ENCODE results near the gene CLK4. TPM values are rescaled to one million over a fixed set of nuclear protein-coding genes. Genes with fewer than 3 reads are reported as not detected.

The CLK4 gene
- total and polyA plus RNA-seq, 2 experiments from 2014 or later: 15.3 to 18.1 TPM

DNA sequence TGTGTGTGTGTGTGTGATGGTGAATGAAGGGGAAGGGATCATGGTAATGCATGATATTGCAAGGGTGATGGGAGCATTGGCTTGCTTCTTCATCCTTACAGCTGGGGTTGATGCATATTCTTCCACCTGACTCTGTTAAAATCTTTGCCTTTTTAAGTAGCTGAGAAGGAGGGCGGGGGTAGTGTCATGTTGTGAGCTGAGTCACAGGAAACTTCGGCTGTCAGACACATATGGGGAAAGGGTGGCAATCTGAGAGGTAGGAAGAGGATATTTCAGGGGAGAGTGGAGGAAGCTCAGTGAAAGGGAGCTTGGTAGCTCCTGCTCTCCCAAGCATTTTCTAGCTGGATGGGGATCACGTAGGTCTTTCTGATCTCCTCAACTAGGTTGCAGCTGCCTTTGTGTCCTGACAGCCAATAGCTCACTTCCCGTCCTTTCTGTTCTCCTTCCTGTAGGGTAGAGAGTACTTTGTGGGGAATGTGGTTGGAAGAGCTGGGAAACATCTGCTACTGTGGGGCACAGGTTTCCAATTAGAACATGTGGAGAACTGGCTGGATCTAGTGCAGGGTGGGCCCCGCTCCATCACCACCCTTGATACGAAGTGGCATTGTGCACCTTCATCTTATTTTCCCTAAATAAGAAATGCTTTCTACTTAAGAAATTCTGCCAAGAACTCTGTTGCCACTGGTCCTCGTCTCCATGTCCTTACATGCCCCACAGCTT is 18.1 kb upstream of the CLK4 start:
- no peak overlapping the region for H3K27ac Mint-ChIP-seq
- Histone ChIP-seq H4K20me1 (replicated peaks; ENCODE audit: insufficient read depth) (no peaks in the 10 kb centered on the region), H3F3A (replicated peaks; ENCODE audit: low read depth) (no peaks in the 10 kb centered on the region), H3K4me2 (no peak overlapping the region), H2AFZ (no peak overlapping the region), H3K27me3 (ENCODE audit: insufficient read depth) (no peaks in the 10 kb centered on the region), H3K79me2 (replicated peaks; ENCODE audit: insufficient read depth) (no peaks in the 10 kb centered on the region), H3K4me3 (no peak overlapping the region), H3K36me3 (ENCODE audit: insufficient read depth) (no peaks in the 10 kb centered on the region), H3K4me1 (ENCODE audit: insufficient read depth) (no peaks in the 10 kb centered on the region), H3K27ac (ENCODE audit: low read depth) (no peak overlapping the region), H3K9me2 (ENCODE audit: insufficient read depth) (peaks cover 3% of the 10 kb centered on the region; the same call in 1 of the 2 replicates)
- no peak for DNase-seq (ENCODE audit: low spot score)
- peaks cover 50% of the 10 kb centered on the region for H3K9me3 Mint-ChIP-seq
- H3K27me3 Mint-ChIP-seq (ENCODE audit: insufficient read depth, low read depth, poor library complexity): peaks cover 8% of the 10 kb centered on the region
- TF ChIP-seq, protein P1, sequence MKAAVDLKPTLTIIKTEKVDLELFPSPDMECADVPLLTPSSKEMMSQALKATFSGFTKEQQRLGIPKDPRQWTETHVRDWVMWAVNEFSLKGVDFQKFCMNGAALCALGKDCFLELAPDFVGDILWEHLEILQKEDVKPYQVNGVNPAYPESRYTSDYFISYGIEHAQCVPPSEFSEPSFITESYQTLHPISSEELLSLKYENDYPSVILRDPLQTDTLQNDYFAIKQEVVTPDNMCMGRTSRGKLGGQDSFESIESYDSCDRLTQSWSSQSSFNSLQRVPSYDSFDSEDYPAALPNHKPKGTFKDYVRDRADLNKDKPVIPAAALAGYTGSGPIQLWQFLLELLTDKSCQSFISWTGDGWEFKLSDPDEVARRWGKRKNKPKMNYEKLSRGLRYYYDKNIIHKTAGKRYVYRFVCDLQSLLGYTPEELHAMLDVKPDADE (IDR thresholded peaks at IDR 0.05): no peak
- TF ChIP-seq JUNB (IDR thresholded peaks at IDR 0.05; ENCODE audit: unreplicated experiment) (no peak), ZNF114 (CRISPR knock-in tag; IDR thresholded peaks at IDR 0.05) (no peak)
- TF ChIP-seq, protein P2, sequence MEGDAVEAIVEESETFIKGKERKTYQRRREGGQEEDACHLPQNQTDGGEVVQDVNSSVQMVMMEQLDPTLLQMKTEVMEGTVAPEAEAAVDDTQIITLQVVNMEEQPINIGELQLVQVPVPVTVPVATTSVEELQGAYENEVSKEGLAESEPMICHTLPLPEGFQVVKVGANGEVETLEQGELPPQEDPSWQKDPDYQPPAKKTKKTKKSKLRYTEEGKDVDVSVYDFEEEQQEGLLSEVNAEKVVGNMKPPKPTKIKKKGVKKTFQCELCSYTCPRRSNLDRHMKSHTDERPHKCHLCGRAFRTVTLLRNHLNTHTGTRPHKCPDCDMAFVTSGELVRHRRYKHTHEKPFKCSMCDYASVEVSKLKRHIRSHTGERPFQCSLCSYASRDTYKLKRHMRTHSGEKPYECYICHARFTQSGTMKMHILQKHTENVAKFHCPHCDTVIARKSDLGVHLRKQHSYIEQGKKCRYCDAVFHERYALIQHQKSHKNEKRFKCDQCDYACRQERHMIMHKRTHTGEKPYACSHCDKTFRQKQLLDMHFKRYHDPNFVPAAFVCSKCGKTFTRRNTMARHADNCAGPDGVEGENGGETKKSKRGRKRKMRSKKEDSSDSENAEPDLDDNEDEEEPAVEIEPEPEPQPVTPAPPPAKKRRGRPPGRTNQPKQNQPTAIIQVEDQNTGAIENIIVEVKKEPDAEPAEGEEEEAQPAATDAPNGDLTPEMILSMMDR (conservative IDR thresholded peaks at IDR 0.05; ENCODE audit: low read depth in 2 of 2): no peak
- peaks cover 7% of the 10 kb centered on the region for H3K36me3 Mint-ChIP-seq (ENCODE audit: low read depth)
- no peak for ATAC-seq
- H3K4me3 Mint-ChIP-seq: no peak overlapping the region
- no peaks in the 10 kb centered on the region; the same call in 2 of the 3 replicates for H3K4me1 Mint-ChIP-seq

DNA sequence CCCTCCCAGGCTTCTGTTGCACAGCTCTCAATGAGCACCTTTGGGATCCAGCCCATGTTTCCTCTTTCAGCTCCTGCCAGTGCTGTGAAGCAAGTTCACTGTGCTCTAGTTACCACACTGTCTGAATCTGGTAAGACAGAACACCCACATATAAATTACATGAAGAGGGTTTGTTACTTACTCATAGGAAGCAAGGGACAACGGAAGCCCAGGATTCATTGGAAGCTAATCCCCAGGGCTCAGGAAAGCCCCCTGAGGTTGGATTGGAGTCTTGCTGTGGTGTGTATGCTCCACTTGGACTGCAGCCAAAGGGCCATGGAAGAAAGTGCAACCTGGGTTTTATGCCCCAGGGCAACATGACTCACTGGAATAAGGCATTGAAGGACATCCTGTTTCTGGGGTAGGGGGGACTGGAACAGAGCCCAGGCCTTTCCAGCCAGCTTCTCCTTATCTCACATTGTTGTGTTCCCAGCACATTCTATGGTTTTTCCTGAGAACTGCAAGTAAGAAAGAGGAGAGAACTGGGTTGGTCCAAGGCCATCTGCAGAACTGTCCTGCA is 15.6 kb upstream of the CLK4 start:
- Mint-ChIP-seq H3K4me1 (no peaks in the 10 kb centered on the region; the same call in 2 of the 3 replicates), H3K4me3 (no peak overlapping the region), H3K27me3 (ENCODE audit: insufficient read depth, low read depth, poor library complexity) (peaks cover 8% of the 10 kb centered on the region), H3K9me3 (peaks cover 32% of the 10 kb centered on the region), H3K27ac (no peak overlapping the region), H3K36me3 (ENCODE audit: low read depth) (no peaks in the 10 kb centered on the region)
- no peak for DNase-seq (ENCODE audit: low spot score)
- H3F3A ChIP-seq (replicated peaks; ENCODE audit: low read depth): no peaks in the 10 kb centered on the region
- ATAC-seq: no peak
- H3K9me2 ChIP-seq (ENCODE audit: insufficient read depth): peaks cover 3% of the 10 kb centered on the region; the same call in 1 of the 2 replicates
- no peaks in the 10 kb centered on the region for H3K79me2 ChIP-seq (replicated peaks; ENCODE audit: insufficient read depth)
- H3K36me3 ChIP-seq (ENCODE audit: insufficient read depth): no peaks in the 10 kb centered on the region
- no peaks in the 10 kb centered on the region for H4K20me1 ChIP-seq (replicated peaks; ENCODE audit: insufficient read depth)
- H3K4me2 ChIP-seq: no peak overlapping the region
- no peaks in the 10 kb centered on the region for H3K27me3 ChIP-seq (ENCODE audit: insufficient read depth)
- no peaks in the 10 kb centered on the region for H3K4me1 ChIP-seq (ENCODE audit: insufficient read depth)
- H3K4me3 ChIP-seq: no peak overlapping the region
- no peak overlapping the region for H2AFZ ChIP-seq
- H3K27ac ChIP-seq (ENCODE audit: low read depth): no peak overlapping the region
- TF ChIP-seq, protein P3, sequence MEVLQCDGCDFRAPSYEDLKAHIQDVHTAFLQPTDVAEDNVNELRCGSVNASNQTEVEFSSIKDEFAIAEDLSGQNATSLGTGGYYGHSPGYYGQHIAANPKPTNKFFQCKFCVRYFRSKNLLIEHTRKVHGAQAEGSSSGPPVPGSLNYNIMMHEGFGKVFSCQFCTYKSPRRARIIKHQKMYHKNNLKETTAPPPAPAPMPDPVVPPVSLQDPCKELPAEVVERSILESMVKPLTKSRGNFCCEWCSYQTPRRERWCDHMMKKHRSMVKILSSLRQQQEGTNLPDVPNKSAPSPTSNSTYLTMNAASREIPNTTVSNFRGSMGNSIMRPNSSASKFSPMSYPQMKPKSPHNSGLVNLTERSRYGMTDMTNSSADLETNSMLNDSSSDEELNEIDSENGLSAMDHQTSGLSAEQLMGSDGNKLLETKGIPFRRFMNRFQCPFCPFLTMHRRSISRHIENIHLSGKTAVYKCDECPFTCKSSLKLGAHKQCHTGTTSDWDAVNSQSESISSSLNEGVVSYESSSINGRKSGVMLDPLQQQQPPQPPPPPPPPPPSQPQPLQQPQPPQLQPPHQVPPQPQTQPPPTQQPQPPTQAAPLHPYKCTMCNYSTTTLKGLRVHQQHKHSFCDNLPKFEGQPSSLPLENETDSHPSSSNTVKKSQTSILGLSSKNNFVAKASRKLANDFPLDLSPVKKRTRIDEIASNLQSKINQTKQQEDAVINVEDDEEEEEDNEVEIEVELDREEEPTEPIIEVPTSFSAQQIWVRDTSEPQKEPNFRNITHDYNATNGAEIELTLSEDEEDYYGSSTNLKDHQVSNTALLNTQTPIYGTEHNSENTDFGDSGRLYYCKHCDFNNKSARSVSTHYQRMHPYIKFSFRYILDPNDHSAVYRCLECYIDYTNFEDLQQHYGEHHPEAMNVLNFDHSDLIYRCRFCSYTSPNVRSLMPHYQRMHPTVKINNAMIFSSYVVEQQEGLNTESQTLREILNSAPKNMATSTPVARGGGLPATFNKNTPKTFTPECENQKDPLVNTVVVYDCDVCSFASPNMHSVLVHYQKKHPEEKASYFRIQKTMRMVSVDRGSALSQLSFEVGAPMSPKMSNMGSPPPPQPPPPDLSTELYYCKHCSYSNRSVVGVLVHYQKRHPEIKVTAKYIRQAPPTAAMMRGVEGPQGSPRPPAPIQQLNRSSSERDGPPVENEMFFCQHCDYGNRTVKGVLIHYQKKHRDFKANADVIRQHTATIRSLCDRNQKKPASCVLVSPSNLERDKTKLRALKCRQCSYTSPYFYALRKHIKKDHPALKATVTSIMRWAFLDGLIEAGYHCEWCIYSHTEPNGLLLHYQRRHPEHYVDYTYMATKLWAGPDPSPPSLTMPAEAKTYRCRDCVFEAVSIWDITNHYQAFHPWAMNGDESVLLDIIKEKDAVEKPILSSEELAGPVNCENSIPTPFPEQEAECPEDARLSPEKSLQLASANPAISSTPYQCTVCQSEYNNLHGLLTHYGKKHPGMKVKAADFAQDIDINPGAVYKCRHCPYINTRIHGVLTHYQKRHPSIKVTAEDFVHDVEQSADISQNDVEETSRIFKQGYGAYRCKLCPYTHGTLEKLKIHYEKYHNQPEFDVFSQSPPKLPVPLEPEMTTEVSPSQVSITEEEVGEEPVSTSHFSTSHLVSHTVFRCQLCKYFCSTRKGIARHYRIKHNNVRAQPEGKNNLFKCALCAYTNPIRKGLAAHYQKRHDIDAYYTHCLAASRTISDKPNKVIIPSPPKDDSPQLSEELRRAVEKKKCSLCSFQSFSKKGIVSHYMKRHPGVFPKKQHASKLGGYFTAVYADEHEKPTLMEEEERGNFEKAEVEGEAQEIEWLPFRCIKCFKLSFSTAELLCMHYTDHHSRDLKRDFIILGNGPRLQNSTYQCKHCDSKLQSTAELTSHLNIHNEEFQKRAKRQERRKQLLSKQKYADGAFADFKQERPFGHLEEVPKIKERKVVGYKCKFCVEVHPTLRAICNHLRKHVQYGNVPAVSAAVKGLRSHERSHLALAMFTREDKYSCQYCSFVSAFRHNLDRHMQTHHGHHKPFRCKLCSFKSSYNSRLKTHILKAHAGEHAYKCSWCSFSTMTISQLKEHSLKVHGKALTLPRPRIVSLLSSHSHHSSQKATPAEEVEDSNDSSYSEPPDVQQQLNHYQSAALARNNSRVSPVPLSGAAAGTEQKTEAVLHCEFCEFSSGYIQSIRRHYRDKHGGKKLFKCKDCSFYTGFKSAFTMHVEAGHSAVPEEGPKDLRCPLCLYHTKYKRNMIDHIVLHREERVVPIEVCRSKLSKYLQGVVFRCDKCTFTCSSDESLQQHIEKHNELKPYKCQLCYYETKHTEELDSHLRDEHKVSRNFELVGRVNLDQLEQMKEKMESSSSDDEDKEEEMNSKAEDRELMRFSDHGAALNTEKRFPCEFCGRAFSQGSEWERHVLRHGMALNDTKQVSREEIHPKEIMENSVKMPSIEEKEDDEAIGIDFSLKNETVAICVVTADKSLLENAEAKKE (CRISPR knock-in tag; IDR thresholded peaks at IDR 0.05): no peak
- TF ChIP-seq, protein P4, sequence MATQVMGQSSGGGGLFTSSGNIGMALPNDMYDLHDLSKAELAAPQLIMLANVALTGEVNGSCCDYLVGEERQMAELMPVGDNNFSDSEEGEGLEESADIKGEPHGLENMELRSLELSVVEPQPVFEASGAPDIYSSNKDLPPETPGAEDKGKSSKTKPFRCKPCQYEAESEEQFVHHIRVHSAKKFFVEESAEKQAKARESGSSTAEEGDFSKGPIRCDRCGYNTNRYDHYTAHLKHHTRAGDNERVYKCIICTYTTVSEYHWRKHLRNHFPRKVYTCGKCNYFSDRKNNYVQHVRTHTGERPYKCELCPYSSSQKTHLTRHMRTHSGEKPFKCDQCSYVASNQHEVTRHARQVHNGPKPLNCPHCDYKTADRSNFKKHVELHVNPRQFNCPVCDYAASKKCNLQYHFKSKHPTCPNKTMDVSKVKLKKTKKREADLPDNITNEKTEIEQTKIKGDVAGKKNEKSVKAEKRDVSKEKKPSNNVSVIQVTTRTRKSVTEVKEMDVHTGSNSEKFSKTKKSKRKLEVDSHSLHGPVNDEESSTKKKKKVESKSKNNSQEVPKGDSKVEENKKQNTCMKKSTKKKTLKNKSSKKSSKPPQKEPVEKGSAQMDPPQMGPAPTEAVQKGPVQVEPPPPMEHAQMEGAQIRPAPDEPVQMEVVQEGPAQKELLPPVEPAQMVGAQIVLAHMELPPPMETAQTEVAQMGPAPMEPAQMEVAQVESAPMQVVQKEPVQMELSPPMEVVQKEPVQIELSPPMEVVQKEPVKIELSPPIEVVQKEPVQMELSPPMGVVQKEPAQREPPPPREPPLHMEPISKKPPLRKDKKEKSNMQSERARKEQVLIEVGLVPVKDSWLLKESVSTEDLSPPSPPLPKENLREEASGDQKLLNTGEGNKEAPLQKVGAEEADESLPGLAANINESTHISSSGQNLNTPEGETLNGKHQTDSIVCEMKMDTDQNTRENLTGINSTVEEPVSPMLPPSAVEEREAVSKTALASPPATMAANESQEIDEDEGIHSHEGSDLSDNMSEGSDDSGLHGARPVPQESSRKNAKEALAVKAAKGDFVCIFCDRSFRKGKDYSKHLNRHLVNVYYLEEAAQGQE (IDR thresholded peaks at IDR 0.05; ENCODE audit: unreplicated experiment): no peak
- TF ChIP-seq ZNF114 (CRISPR knock-in tag; IDR thresholded peaks at IDR 0.05) (no peak), EZH2phosphoT487 (IDR thresholded peaks at IDR 0.05; ENCODE audit: unreplicated experiment) (no peak)

Data from GM23338 (cell line).